SK-N-SH (cell line): ENCODE data around the gene ZBTB47.

Source experiments
- EP300 ChIP-seq, 2 experiments: IDR thresholded peaks; 2 replicates each; pipeline versions ENCODE4 v1.4.0 to v1.6.1; 2012; ENCODE audit warnings: borderline replicate concordance in 1 of 2, low read depth in 1 of 2, low read length in 1 of 2
- EZH2phosphoT487 ChIP-seq: fragments of 200-600 bp; sonication (generic); IDR thresholded peaks from 2 replicates; pipeline ENCODE4 v1.6.1; 2017; ENCODE audit warnings: low read depth, mixed run types, mild to moderate bottlenecking, antibody characterized with exemption, moderate library complexity, borderline replicate concordance
- FOXM1 ChIP-seq: IDR thresholded peaks from 2 replicates; pipeline ENCODE4 v1.4.0; 2012; ENCODE audit warnings: low read depth, mild to moderate bottlenecking
- JUND ChIP-seq: IDR thresholded peaks from 2 replicates; pipeline ENCODE4 v1.4.0; 2012
- NRF1 ChIP-seq: IDR thresholded peaks from 2 replicates; pipeline ENCODE4 v1.6.1; 2012; ENCODE audit warnings: low read depth, mild to moderate bottlenecking, low read length
- POLR2AphosphoS5 ChIP-seq: IDR thresholded peaks from 2 replicates; pipeline ENCODE4 v1.6.1; 2012; ENCODE audit warnings: low read depth, low read length
- RAD21 ChIP-seq: IDR thresholded peaks from 2 replicates; pipeline ENCODE4 v1.6.1; 2012; ENCODE audit warnings: mild to moderate bottlenecking, low read length
- TAF1 ChIP-seq: IDR thresholded peaks from 2 replicates; pipeline ENCODE4 v1.6.1; 2012; ENCODE audit warnings: low read depth, mild to moderate bottlenecking, low read length, moderate library complexity, borderline replicate concordance
- TCF12 ChIP-seq: IDR thresholded peaks from 2 replicates; pipeline ENCODE4 v1.4.0; 2012
- YY1 ChIP-seq: IDR thresholded peaks from 2 replicates; pipeline ENCODE4 v1.4.0; 2012; ENCODE audit warnings: low read depth, mild to moderate bottlenecking
- TF ChIP-seq, protein P1 (sequence below): fragments of 200-600 bp; sonication (generic); IDR thresholded peaks from 2 replicates; pipeline ENCODE4 v1.6.1; 2017; ENCODE audit warnings: antibody characterized with exemption, mild to moderate bottlenecking, moderate library complexity
- TF ChIP-seq, protein P2 (sequence below): IDR thresholded peaks from 2 replicates; pipeline ENCODE4 v1.6.1; 2012; ENCODE audit warnings: mild to moderate bottlenecking, low read depth, low read length, moderate library complexity

DNA sequence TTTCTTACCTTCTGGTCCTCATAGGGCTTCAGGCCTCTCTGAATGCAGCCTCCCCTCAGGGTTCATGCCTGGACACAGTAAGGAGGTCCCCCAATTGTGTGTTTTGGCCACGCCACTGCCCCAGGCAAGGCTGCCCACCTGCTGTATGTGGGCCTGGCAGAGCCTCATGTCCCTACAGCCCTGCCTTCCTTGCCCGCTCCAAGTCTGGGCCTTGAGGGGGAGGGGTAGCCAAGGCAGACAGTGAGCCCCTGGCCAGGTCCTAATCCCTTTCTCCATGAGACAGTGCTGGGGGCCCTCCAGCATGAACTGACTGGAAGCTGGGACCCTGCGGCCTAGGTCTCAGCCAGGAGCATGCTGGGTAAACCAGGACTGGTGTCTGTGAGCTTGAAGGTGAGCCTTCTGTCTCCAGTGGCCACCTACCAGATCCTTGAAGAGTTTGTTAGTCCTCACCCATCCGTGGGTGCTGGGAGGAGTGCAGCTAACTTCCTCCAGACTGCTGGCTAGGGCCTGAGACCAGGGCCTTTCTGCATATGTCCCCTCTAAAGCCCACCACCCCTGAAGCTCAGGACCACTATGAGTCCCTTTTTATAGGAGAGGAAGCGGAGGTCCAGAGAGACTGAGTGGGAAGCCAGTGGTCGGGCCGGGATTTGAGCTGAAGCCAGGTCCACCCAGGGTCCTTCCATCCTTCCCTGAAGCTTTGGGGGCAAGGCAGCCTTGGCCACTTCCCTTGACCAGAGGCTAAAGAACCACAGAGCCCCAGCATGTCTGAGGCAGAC is 8.7 kb downstream of the ZBTB47 start:
- TF ChIP-seq NRF1 (no peak), POLR2AphosphoS5 (no peak), EZH2phosphoT487 (no peak), EP300 (IDR thresholded peaks at IDR 0.05; ENCODE audit: borderline replicate concordance in 1 of 2, low read depth in 1 of 2, low read length in 1 of 2) (no peak), TAF1 (no peak), JUND (no peak), TCF12 (no peak), YY1 (no peak), FOXM1 (no peak), RAD21 (no peak)
- TF ChIP-seq, protein P1, sequence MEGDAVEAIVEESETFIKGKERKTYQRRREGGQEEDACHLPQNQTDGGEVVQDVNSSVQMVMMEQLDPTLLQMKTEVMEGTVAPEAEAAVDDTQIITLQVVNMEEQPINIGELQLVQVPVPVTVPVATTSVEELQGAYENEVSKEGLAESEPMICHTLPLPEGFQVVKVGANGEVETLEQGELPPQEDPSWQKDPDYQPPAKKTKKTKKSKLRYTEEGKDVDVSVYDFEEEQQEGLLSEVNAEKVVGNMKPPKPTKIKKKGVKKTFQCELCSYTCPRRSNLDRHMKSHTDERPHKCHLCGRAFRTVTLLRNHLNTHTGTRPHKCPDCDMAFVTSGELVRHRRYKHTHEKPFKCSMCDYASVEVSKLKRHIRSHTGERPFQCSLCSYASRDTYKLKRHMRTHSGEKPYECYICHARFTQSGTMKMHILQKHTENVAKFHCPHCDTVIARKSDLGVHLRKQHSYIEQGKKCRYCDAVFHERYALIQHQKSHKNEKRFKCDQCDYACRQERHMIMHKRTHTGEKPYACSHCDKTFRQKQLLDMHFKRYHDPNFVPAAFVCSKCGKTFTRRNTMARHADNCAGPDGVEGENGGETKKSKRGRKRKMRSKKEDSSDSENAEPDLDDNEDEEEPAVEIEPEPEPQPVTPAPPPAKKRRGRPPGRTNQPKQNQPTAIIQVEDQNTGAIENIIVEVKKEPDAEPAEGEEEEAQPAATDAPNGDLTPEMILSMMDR, result no peak
- TF ChIP-seq, protein P2, sequence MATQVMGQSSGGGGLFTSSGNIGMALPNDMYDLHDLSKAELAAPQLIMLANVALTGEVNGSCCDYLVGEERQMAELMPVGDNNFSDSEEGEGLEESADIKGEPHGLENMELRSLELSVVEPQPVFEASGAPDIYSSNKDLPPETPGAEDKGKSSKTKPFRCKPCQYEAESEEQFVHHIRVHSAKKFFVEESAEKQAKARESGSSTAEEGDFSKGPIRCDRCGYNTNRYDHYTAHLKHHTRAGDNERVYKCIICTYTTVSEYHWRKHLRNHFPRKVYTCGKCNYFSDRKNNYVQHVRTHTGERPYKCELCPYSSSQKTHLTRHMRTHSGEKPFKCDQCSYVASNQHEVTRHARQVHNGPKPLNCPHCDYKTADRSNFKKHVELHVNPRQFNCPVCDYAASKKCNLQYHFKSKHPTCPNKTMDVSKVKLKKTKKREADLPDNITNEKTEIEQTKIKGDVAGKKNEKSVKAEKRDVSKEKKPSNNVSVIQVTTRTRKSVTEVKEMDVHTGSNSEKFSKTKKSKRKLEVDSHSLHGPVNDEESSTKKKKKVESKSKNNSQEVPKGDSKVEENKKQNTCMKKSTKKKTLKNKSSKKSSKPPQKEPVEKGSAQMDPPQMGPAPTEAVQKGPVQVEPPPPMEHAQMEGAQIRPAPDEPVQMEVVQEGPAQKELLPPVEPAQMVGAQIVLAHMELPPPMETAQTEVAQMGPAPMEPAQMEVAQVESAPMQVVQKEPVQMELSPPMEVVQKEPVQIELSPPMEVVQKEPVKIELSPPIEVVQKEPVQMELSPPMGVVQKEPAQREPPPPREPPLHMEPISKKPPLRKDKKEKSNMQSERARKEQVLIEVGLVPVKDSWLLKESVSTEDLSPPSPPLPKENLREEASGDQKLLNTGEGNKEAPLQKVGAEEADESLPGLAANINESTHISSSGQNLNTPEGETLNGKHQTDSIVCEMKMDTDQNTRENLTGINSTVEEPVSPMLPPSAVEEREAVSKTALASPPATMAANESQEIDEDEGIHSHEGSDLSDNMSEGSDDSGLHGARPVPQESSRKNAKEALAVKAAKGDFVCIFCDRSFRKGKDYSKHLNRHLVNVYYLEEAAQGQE, result no peak
